ENCODE data around the gene CBARP.

Gene CBARP

DNA sequence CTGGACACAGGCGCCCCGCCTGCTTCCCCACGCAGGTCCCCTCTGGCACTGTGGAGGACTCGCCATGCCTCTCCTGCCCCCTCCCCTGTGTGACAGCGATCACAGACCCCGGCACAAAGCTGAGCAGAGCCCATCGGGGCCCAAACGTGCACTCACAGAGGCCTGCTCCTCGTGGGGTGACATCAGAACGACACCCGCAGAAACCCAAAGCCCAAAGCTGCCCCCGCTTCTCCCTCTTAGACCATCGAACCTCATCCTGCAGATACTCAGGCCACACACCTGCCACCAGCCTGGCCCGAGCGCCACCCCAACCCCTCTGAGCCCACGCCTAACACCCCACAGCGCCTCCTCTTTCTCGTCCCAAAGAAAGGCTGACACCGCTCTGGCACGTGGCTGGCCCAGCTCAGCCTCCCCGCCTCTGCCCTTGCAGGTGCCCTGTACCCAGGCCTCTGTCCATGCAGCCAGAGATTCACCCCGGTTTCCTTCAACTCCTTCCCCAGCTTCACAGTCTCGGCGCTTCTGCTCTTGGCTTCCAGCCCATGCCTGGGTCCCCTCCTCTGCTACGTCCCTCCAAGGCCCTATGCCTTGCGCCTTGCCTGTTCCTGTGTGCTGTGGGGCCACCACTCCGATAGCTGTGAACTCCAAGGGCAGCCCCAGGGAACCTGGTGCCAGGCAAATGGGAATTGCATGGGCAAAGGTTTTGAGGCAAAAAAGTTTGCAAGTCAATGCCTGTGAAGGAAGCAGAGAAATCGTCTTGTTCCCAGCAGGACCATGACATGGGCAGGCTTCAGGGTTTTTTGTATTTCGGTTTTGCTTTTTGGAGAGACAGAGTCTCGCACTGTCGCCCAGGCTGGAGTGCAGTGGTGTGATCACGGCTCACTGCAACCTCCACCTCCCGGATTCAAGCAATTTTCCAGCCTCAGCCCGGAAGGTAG, 831 bp upstream of the CBARP start:
- no peak for DNase-seq
- no peak for ATAC-seq

DNA sequence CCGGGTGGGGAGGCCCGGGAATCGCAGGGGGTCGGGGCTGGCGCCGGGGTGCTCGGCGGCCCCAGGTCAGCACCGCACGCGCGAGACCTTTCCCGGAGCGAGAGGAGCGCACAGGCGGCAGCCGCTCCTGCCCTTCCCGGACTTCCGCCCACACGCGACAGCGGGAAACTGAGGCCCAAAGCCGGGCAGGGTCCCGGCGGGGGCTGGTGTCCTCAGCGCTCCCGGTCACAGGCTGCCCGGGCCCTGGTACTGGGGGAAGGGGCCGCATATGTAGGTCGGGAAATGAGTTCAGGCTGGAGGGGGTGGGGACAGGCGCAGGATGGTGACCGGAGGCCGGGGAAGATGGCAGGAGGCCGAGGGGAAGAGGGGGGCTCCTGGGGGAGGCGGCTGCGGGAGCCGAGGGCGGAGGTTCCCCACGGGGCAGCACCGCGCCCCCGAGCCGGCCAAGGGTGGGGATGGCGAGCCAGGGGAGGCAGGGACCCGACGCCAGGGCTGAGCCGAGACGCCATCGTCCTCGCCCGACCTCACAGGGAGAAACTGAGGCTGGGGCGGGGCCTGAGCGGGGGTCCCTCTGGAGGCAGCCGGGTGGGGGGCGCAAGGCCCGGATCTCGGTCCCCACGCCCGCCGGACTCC, 662 bp downstream of the CBARP start:
- no peak for DNase-seq
- no peak for ATAC-seq

- no peak for ATAC-seq
- no peak for DNase-seq
Measured at GRCh38 chr19:1236576-1236975, 1.2 kb downstream of the CBARP start.

GRCh38 chr19:1235625-1236538, 1.9 kb downstream of the CBARP start:
- DNase-seq = no peak
- ATAC-seq = no peak

GRCh38 chr19:1234955-1235380, 2.8 kb downstream of the CBARP start:
- no peak for DNase-seq
- ATAC-seq = no peak

DNA sequence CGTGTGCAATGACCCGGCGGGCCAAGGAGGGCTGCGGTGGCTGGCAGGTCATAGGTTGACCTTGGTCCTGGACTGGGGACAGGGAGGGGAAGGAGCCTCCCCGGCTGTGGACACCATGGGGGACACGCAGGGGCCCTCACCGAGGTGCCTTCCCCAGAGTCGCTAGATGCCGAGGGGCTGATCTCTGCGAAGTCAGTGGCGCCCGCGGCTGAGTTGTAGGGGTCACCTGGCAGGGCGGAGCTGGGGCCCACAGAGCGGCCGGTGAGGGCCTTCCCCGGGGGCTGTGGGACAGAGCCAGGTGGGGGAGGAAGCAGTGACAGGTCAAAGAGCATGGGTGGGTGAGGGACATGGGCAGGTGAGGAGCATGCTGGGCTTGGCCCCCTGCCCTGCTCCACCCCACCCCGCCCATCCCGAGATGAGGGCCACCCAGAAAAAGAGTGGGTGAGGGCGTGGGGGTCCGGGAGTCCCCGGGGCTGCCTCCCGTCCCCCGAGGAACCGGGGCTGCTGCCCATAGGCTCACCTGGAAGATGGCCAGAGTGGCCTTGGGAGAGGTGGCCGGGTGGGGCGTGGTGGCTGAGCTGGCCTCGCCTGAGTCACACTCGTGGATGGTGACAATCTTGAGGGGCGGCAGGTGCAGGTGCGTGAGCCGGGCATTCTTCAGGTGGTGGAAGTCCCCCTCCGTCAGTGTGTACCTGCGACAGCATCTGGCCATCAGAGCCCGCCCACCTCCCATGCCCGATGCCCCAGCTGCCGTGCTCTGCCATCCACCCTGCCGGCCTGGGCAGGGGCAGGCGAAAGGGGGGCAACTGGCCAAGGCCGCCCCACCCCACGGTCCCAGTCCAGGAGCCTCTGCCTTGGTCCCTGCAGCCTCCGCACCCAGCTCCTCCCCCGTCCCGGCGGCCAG, 3.5 kb downstream of the CBARP start:
- no peak for DNase-seq
- no peak for ATAC-seq

GRCh38 chr19:1233115-1233667, 4.6 kb downstream of the CBARP start:
- no peak for DNase-seq
- no peak for ATAC-seq

DNA sequence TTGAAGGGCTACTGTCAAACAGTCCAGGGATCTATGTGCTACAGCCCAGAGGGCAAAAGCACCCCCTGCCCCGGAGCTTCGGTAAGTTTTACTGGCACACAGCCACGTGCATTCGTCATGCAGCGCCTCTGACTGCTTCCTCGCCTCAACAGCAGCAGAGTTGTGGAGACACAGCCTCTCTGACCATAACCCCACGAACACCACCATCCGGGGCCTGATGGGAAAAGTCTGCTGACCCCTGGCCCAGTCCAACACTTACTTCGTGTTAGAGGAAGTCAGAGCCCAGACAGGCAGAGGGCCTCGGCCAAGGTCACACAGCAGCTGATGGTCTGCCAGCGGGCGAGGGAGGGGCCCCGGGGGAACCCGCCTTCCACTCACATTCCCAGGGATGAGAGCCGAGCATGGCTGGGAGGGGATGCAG, 5.1 kb downstream of the CBARP start:
- DNase-seq (no peak), ATAC-seq (no peak)

- DNase-seq = no peak
- no peak for ATAC-seq
Measured at GRCh38 chr19:1231729-1232637, 5.8 kb downstream of the CBARP start.

- ATAC-seq (peak; percentile 21), DNase-seq (no peak)
Measured at GRCh38 chr19:1230783-1231489, 6.9 kb downstream of the CBARP start.

DNA sequence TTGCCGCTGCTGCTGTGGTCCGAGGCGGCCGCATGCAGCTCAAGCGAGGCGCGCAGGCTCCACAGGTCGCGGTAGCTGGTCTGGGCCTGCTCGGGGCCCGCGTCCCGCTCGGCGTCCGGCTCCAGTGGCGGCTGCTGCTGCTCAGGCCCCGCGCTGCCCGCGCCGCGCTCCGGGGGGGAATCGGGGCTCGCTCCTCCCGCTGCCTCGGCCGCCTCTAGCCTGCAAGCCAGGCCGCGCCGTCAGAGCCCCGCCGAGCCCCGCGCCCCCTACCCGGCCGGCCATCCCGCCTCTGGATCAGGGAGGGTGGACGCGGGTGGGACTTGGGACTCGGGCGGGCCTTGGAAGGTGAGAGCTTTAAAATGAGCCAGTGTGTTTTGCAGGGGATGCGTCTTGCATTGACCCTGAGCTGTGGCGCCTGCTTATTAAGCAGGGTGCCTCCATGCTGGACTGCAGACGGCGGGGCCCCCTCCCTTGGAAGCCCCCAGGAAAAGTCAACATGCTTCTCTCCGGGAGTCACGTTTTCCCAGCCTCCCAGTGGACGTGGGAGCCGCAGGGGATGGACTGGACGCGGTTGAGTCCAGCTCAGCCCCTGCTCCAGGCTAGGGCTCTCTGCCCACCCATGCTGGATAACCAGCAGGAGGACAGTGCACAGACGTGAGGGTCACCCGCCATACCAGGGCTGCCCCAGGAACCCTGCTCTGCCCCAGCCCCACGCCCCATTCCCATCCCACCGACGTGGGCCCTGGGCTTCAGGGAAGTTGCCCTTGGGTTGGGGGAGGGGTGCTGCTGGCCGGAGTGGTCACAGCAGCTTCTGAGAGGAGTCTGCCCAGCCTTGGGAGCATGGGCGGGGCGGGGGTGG, 7.7 kb downstream of the CBARP start:
- no peak for ATAC-seq
- DNase-seq = no peak

DNA sequence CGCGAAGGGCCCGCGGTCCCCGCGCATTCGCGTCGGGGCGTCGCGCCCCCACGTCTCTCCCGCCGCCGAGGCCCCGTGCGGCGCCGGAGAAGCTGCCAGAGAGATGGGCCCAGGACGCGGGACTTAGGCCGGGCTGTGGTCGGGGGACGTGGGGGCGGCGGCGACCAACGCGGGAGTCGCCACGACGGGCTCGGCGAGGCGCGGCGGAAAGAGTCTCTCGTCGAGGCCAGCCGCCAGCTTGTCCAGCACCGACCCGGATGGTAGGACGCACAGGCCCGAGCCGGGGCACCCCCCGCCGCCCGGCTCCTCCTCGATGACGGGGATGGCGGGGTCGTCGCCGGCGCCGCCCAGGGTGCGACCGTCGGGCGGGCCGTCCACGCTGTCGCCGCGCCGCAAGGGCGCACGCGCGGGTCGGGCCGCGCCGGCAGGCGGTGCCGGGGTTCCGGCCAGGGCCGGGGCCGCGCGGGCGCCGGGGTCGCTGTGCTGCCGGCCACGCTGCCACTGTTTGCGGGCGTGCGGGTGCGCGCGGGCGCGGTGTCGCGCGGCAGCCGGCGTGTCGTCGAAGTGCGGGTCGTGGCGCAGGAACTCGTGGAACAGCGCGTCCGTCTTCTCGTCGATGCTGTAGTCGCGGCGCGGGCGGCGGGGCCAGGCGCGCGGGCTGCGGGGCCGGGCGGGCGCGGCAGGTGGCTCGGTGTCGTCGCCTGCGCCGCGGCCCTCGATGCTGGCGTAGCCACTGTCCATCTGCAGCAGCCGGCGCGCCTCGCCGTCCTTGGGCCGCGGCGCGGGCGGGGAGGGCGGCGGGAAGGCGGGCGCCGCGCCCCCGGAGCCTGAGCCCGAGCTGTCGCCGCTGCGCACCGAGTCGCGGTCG, 8.5 kb downstream of the CBARP start:
- ATAC-seq (no peak), DNase-seq (no peak)

- ATAC-seq (no peak), DNase-seq (no peak)
Measured at GRCh38 chr19:1228161-1228957, 9.4 kb downstream of the CBARP start.

- ATAC-seq = no peak
- DNase-seq = no peak
Measured at GRCh38 chr19:1227304-1228054, 10.3 kb downstream of the CBARP start.

- ATAC-seq (no peak), DNase-seq (no peak)
Measured at GRCh38 chr19:1226522-1227303, 11.1 kb downstream of the CBARP start.

Data from stimulated activated naive CD8-positive, alpha-beta T cell treated with anti-CD3 and anti-CD28 coated beads, Interleukin-15, Interleukin-2, amounts not matched to agents 100 U/mL and 50 U/mL, for 24 hours (primary cell).